Erythroblast (primary cell): ENCODE data around the gene TMEM14A.

ENCODE experiments used
- GATA1 ChIP-seq: IDR thresholded peaks from 2 replicates; pipeline ENCODE4 v1.6.1; 2011; ENCODE audit warnings: low read depth, mild to moderate bottlenecking, control low read depth, low read length, moderate library complexity
- POLR2A ChIP-seq: IDR thresholded peaks from 2 replicates; pipeline ENCODE4 v1.6.1; 2011; ENCODE audit warnings: mild to moderate bottlenecking, low read length

- TF ChIP-seq POLR2A (no peak), GATA1 (no peak)
These were observed 3.3 kb upstream of the TMEM14A start for GRCh38 chr6:52667572-52667971.
